Embryonic facial prominence (tissue), 1 donor: ENCODE data around the gene PTPRR.

ENCODE experiments used
- DNase-seq: peaks from one replicate; pipeline ENCODE4 v3.0.0-alpha.2; 2016; ENCODE audit errors: extremely low spot score

PTPRR gene

GRCh38 chr12:70796989-70797388 lies 123.5 kb downstream of the PTPRR start:
- DNase-seq, result no peak

GRCh38 chr12:70795608-70796007 lies 124.9 kb downstream of the PTPRR start:
- no peak for DNase-seq

- no peak for DNase-seq
Observed at GRCh38 chr12:70794131-70794530, 126.4 kb downstream of the PTPRR start.

- DNase-seq, result no peak
Observed at GRCh38 chr12:70788774-70789173, 131.8 kb downstream of the PTPRR start.

DNA sequence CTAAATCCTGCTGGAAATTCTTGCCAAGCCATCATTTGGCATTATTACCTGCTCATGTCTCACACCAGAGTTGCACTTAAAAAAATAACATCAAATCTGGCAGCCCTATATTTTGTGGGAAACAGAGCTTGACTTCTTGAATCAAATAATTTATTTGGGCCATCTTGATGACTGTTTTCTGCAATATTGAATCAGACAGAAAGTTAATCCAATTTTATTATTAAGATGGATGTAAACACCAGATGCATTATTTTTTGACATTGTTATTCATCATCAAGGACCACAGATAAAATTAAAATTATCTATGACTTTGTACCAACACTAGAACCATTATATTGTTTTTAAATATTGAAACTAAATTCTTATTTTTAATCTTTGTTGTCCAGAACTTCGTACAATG lies 132.9 kb downstream of the PTPRR start:
- no peak for DNase-seq

DNA sequence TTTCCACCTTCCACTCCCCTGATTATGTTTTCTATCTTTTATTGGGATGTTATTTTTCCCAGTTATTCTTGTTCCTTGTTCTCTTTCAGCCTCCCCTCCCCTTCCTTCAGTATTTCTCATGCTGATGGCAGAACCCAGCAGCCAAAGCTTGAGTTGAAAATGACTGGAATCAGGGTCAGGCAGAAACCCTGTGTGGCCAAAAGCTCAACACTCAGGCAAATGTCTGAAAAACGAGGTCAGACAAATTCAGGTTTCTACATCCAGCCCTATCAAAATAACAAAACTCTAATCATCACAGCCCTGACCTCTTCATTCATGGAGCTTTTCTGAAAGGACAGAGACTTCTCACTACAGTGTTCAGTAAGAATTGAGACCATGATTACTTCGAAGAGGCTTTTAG lies 134.6 kb downstream of the PTPRR start:
- DNase-seq, result no peak

DNA sequence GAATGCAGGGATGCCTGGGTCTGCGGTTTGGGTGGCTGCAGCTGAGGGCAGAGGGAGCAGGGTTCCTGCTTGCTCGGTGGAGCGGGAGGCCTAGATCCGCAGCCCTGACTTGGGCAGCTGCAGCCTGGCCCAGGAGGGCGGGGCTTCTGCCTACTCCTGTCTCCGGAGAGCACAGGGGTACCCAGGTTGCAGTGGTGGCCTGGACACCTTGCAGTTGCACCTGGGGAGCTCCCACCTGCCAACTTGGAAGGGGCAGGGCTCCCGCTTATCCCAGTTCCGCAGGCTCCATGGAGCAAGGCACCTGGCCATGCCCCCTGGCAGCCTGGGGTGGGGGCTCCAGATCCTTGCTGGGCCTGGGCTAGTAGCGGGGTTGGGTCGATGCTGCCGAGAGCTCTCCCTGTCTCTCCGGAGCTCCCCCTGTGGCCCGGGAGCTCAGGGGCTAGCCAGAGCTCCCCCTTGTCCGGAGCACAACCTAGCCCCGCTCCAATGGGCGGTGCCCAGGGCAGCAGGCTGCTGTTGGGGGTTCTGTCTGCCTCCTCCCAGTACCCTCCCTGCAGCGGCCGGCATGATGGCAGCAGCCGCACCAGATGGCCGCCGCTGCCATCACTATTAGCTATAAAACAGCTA lies 136.4 kb downstream of the PTPRR start:
- no peak for DNase-seq

- no peak for DNase-seq
Observed at GRCh38 chr12:70783455-70783854, 137.1 kb downstream of the PTPRR start.

GRCh38 chr12:70779250-70779649 lies 141.3 kb downstream of the PTPRR start:
- DNase-seq, result no peak

GRCh38 chr12:70774055-70774454 lies 146.5 kb downstream of the PTPRR start:
- DNase-seq, result no peak

GRCh38 chr12:70772836-70773235 lies 147.7 kb downstream of the PTPRR start:
- DNase-seq, result no peak

GRCh38 chr12:70771581-70771980 lies 149.0 kb downstream of the PTPRR start:
- DNase-seq, result no peak

DNA sequence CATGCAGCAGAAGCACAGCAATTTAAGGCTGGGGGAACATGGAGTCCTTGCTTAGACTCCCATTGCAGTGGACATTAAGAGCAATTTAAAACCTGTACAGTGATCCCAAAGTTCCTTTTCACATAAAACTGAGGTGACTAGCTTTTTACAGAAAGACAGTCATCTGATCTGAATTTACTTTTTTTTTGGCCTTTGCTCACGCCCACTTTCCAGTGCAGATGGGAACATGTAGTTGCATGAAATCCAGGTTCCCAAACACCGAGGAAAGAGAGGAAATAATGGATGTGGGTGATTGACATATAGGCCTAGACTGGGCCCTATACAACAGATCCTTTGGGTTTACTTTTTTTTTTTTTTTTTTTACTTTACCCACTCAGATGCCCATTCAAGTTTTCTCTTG lies 156.9 kb downstream of the PTPRR start:
- DNase-seq, result no peak

- DNase-seq, result no peak
Observed at GRCh38 chr12:70762000-70762399, 158.5 kb downstream of the PTPRR start.

DNA sequence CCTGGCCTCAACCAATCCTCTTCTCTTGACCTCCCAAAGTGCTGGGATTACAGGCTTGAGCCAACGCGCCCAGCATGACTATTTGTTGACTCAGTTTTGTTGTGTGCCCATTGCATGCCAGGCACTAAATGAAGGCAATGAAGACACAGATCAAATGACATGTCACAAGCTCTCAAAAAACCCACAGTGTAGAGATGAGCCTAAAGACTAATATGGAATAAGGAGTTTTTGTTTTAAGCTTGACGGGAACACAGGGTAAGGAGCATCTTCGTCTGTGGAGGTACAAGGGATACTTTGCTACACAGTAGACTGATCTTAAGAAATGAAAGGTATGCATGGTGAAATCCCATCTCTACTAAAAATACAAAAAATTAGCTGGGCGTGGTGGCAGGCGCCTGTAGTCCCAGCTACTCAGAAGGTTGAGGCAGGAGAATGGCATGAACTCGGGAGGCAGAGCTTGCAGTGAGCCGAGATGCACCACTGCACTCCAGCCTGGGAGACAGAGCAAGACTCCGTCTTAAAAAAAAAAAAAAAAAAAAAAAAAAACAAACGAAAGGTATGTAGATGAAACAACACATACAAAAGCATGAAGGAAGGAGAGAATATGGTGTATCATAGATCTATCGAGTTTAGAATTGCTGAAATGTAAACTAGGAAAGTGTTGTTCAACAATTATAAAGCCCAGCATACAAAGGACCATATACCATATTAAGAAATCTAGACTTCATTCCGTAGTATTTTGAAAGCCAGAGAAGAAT lies 161.2 kb downstream of the PTPRR start:
- no peak for DNase-seq

DNA sequence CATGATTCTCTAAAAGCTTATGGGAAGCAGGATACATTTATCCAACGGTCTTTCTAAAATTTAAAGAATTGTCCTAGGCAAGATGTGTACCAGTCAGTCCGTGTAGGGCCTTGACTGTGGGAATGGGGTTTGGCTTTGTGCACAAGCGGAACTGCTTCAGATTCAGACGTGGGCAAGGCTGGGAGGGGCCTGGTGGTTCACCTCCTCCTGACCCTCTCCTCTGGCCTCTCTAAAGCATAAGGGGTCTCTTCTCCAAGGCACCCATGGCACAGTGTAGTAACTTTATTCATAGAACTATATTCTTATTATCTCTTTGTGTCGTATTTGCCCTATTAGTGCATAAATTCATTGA lies 162.1 kb downstream of the PTPRR start:
- no peak for DNase-seq

DNA sequence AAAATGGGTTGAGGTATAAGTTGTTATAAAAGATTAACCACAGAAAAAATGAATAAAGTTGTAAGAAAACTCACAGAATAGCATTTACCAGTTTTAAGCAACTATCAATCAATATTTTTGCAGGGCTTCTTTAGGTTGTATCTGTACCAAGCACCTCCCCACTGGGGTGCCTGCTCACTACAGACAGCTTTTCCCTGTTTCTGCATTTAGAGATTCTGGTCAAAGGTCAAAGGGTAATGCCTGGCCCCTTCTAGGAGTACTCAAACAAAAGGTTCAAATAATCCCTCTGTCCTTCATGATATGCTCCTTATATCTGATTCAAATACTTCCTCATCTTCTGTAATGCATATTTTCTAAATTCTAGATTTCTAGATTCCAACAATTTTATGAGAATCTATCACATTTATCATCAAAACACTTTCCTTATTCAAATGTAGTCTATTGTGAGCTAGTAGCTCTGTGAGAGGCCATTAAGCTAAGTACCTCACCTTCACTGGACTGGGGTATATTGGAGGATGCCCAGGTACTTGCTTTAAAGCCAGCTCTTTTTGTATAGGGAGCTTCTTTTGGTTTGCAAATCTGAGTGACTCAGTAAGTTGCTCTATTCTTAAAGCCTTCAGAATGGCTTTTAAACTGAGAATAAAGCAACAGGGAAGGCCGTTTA lies 162.6 kb downstream of the PTPRR start:
- no peak for DNase-seq

DNA sequence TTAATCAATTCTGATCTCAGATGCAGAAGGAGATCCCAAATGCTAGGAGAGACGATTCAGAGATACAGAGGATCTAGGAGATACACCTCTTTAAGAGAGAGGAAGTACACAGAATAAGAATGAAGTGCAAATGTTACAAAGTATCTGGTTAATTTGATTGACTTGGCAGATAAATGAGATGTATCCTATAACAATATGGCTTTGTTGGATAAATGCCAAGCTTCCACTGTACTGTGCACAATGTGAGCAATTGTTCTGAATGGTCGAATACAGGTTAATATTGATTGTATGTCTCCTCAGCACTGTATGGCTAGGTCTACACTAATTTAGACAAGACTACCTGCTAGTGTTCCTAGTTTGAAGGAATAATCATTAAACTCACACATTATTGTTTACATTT lies 163.7 kb downstream of the PTPRR start:
- DNase-seq, result no peak

DNA sequence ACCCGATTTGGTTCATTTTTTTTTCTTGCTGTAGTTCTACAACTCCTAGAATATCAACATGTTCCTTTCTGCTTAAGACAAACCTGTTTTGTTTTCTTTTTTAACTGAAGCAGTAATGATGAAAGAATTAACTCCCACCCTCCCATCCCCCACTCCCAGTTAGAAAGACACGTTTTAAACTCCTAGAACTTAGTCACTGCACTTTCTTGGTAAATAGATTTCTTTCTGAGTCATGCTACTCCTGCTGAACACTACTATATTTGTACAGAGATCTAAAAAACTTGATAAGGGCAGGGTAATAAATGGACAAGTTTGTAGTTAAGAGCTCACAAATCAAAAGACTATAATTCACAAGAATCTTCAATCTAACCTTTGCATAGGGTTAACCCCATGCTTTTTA lies 164.4 kb downstream of the PTPRR start:
- no peak for DNase-seq

- DNase-seq, result no peak
Observed at GRCh38 chr12:70754330-70754741, 166.2 kb downstream of the PTPRR start.

- no peak for DNase-seq
Observed at GRCh38 chr12:70752327-70752726, 168.2 kb downstream of the PTPRR start.

- no peak for DNase-seq
Observed at GRCh38 chr12:70749931-70750330, 170.6 kb downstream of the PTPRR start.

- no peak for DNase-seq
Observed at GRCh38 chr12:70748809-70749208, 171.7 kb downstream of the PTPRR start.
